Measurements from ENCODE around the gene MFGE8. TPM values are rescaled to one million over a fixed set of nuclear protein-coding genes. Genes with fewer than 3 reads are reported as not detected.

The MFGE8 gene
- total and polyA plus RNA-seq, 9 of the 15 experiments (the other 6 are each of a cell fraction or from before 2014, with no cell fraction given): 2.3 to 142 (median 62.3) TPM

GRCh38 chr15:88891540-88892254 lies 21.5 kb downstream of the MFGE8 start:
- no peak for FAIRE-seq
- peaks cover under 1 to 21% of the 10 kb centered on the region in 2 experiments; a peak in 3 of 5 replicates for H3K4me1 ChIP-seq (replicated peaks in 1 of 2; ENCODE audit: control insufficient read depth in 2 of 2, insufficient read depth in 2 of 2, low read length in 2 of 2)
- no peaks in the 10 kb centered on the region for H3K9me3 ChIP-seq (replicated peaks; ENCODE audit: control insufficient read depth, insufficient read depth, low read depth, low read length)
- H3K79me2 ChIP-seq (ENCODE audit: control insufficient read depth, insufficient read depth, low read length): no peaks in the 10 kb centered on the region
- H2AFZ ChIP-seq (ENCODE audit: low read depth, low read length): no peak overlapping the region
- in situ Hi-C loops (cut with MboI) (no loop called here), intact Hi-C loops (cut with micrococcal nuclease) (no loop called here)
- peaks cover 0 to 17% of the 10 kb centered on the region in 2 experiments; a peak in 4 of 5 replicates for H3K27me3 ChIP-seq (ENCODE audit: control insufficient read depth in 2 of 2, insufficient read depth in 2 of 2, low read length in 2 of 2)
- H3K9ac ChIP-seq (ENCODE audit: insufficient read depth in 1 of 2, low read depth in 2 of 2, low read length in 2 of 2): no peak overlapping the region
- no peak for ATAC-seq
- H3K4me2 ChIP-seq (ENCODE audit: insufficient read depth, low read length): no peak overlapping the region
- H3K4me3 ChIP-seq: no peak overlapping the region
- H3K27ac ChIP-seq (ENCODE audit: extremely low read depth, low read depth, low read length): no peak overlapping the region
- POLR2A ChIA-PET: interaction anchor here (1.0 to 1.8 kb wide), 5 partner anchors 9 to 20 kb away, joined by 3 to 5 read pairs (median 3); no protein-coding TSS in a partner anchor
- H4K20me1 ChIP-seq (replicated peaks; ENCODE audit: control insufficient read depth, insufficient read depth, low read length): no peaks in the 10 kb centered on the region; the same call in 1 of the 2 replicates
- H3K9me1 ChIP-seq (ENCODE audit: control insufficient read depth, insufficient read depth, low read length): no peaks in the 10 kb centered on the region
- H3K36me3 ChIP-seq (ENCODE audit: control insufficient read depth, insufficient read depth, low read length): no peaks in the 10 kb centered on the region
- DNase-seq (ENCODE audit: extremely low read depth in 1 of 4, low spot score in 3 of 4): no peak
- CTCF ChIA-PET (ENCODE audit: low intra/inter-chr PET ratio): interaction anchor here (0.6 kb wide), 1 partner anchor 169 kb away, joined by 3 read pairs; no protein-coding TSS in a partner anchor
- 27% methylated on average over 6 of the region's 7 CpGs for WGBS (ENCODE audit: insufficient coverage, low coverage, missing lambda C conversion rate)
- no TSS peak for BruUV-seq (replicated peaks)
- no peak for TF ChIP-seq EWSR1 (IDR thresholded peaks at IDR 0.05; ENCODE audit: borderline replicate concordance, low read depth, partially characterized antibody)
- no peak for TF ChIP-seq MITF (IDR thresholded peaks at IDR 0.05)
- no peak for TF ChIP-seq ZBED1 (IDR thresholded peaks at IDR 0.05)
- 0 out of 2 replicates have a peak, but pooled peaks have one; percentile 43 for TF ChIP-seq SMARCA5 (IDR thresholded peaks at IDR 0.05)
- no peak for TF ChIP-seq ZNF354B (CRISPR knock-in tag; IDR thresholded peaks at IDR 0.05)
- no peak for TF ChIP-seq TEAD1 (CRISPR knock-in tag; IDR thresholded peaks at IDR 0.05)
- no peak for TF ChIP-seq PML (IDR thresholded peaks at IDR 0.05; ENCODE audit: low read length)
- TF ChIP-seq MAFF (IDR thresholded peaks at IDR 0.05; ENCODE audit: low read length): 0 out of 2 replicates have a peak, but pooled peaks have one; percentile 22
- no peak for TF ChIP-seq ZNF263 (CRISPR knock-in tag; IDR thresholded peaks at IDR 0.05; ENCODE audit: borderline replicate concordance)
- TF ChIP-seq CGGBP1 (CRISPR knock-in tag; IDR thresholded peaks at IDR 0.05): no peak
- TF ChIP-seq ELF1 (tag; IDR thresholded peaks at IDR 0.05): no peak
- no peak for TF ChIP-seq TGIF2 (CRISPR knock-in tag; IDR thresholded peaks at IDR 0.05)
- TF ChIP-seq C11orf30 (IDR thresholded peaks at IDR 0.05; ENCODE audit: low read depth): peak; percentile 58
- TF ChIP-seq ZNF133 (CRISPR knock-in tag; IDR thresholded peaks at IDR 0.05): no peak
- no peak for TF ChIP-seq SMAD4 (CRISPR knock-in tag; conservative IDR thresholded peaks at IDR 0.05)
- peak; percentile 89 for TF ChIP-seq NFIC (IDR thresholded peaks at IDR 0.05)
- no peak for TF ChIP-seq HLTF (IDR thresholded peaks at IDR 0.05)
- TF ChIP-seq, protein P1, sequence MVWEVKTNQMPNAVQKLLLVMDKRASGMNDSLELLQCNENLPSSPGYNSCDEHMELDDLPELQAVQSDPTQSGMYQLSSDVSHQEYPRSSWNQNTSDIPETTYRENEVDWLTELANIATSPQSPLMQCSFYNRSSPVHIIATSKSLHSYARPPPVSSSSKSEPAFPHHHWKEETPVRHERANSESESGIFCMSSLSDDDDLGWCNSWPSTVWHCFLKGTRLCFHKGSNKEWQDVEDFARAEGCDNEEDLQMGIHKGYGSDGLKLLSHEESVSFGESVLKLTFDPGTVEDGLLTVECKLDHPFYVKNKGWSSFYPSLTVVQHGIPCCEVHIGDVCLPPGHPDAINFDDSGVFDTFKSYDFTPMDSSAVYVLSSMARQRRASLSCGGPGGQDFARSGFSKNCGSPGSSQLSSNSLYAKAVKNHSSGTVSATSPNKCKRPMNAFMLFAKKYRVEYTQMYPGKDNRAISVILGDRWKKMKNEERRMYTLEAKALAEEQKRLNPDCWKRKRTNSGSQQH (CRISPR knock-in tag; IDR thresholded peaks at IDR 0.05): no peak
- TF ChIP-seq, protein P2, sequence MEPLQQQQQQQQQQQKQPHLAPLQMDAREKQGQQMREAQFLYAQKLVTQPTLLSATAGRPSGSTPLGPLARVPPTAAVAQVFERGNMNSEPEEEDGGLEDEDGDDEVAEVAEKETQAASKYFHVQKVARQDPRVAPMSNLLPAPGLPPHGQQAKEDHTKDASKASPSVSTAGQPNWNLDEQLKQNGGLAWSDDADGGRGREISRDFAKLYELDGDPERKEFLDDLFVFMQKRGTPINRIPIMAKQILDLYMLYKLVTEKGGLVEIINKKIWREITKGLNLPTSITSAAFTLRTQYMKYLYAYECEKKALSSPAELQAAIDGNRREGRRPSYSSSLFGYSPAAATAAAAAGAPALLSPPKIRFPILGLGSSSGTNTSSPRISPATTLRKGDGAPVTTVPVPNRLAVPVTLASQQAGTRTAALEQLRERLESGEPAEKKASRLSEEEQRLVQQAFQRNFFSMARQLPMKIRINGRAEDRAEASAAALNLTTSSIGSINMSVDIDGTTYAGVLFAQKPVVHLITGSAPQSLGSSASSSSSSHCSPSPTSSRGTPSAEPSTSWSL (CRISPR knock-in tag; IDR thresholded peaks at IDR 0.05; ENCODE audit: borderline replicate concordance): no peak
- TF ChIP-seq MAFG (tag; conservative IDR thresholded peaks at IDR 0.05): peak; percentile 22; the same call in 1 of the 2 replicates

Data from K562 (cell line).